ENCODE measurements around the gene TNFAIP8L1.
"Not testable (repeated sequence)": the region's sequence is repeated elsewhere in the genome, so short reads cannot be mapped to it uniquely, and the experiment has no call there.

Gene TNFAIP8L1

GRCh38 chr19:4676955-4677731 lies 37.8 kb downstream of the TNFAIP8L1 start:
- no peak overlapping the region for H3K4me3 ChIP-seq (ENCODE audit: low read depth, low read length)
- TF ChIP-seq CTCF (IDR thresholded peaks at IDR 0.05; ENCODE audit: borderline replicate concordance, insufficient read depth, low read depth, low read length), result peak; percentile 61; the same call in 1 of the 2 replicates

DNA sequence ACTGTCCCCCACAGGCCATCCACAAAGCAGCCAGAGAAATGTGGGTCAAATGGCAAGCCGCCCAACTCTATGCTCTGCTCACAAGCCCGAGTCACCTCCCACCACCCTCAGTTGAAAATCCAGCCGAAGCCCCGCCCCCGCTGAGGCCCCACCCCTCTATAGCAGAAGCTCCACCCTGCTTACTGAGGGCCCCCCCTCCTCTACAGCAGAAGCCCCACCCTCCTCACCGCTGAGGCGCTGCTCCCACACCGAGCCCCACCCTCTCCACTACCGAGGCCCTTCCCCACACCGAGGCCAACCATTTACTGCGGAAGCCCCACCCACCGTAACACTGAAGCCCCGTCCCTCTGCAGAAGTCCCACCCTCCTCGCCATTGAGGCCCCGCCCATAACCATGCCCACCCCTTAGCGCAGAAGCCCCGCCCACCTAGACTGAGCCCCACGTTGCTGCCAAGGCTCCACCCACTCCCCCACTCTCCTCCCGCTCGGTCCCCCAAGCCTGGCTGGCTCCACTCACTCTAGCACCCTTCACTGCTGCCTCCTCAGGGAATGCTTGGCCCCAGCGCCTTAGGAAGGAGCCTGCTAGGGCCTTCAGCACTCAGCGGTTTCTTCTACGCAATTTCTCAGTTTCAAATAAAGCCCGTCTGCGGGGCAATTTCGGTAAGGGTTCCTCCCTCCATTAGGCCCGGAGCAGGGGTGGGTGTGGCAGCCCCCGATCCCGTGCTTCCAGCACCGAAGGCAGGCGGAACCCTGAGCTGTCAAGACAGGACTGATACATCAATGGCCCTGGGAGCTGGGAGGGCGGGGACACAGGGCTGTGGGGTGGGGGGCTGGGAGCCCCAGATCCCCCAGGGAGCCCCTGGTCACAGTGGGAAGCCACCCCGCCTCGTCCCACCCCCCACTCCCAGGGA lies 39.8 kb downstream of the TNFAIP8L1 start:
- H3K4me3 ChIP-seq (ENCODE audit: low read depth, low read length), result no peak overlapping the region
- TF ChIP-seq CTCF (IDR thresholded peaks at IDR 0.05; ENCODE audit: borderline replicate concordance, insufficient read depth, low read depth, low read length), result no peak

GRCh38 chr19:4680021-4680420 lies 40.7 kb downstream of the TNFAIP8L1 start:
- H3K4me3 ChIP-seq (ENCODE audit: low read depth, low read length), result not testable (repeated sequence)

DNA sequence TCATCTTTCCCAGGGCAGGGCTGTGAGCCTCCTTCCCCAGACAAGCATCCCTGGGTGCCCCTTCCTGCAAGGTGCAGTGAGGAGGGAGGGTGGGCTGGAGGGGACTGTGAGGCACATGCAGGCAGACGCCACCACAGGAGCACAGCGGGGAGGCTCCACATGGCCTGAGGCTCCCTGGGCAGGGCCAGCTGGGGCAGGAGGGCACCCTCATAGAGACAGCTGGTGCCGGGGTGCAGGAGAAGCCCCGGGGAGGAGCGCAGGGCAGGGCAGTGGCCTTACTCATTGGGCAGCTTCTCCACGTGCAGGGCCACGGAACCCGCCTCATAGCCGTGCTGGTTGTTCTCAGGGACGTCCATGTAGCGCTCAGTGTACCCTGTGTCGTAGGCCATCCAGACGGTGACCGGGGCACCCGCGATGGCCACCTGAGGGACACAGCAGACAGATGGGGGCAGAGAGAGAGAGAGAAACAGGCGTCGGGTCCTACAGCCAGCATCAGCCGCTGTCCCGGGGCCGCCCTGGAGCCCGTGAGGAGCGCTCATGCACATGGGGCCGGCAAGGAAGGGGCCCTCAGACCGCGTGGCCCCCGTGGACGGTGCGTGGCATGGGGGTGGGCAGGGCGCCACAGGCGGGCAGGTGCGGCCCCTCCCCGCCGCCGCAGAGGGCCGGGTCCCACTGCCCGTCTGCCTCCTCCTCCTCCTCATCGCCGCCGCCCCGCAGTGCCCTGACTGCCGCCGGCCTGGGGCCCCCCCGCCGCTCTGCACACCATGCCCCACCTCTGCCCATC lies 43.3 kb downstream of the TNFAIP8L1 start:
- no peak for TF ChIP-seq CTCF (IDR thresholded peaks at IDR 0.05; ENCODE audit: borderline replicate concordance, insufficient read depth, low read depth, low read length)
- no peak overlapping the region for H3K4me3 ChIP-seq (ENCODE audit: low read depth, low read length)

- TF ChIP-seq CTCF (IDR thresholded peaks at IDR 0.05; ENCODE audit: borderline replicate concordance, insufficient read depth, low read depth, low read length), result no peak
Observed at GRCh38 chr19:4684312-4685095, 45.2 kb downstream of the TNFAIP8L1 start.

GRCh38 chr19:4686700-4687099 lies 47.4 kb downstream of the TNFAIP8L1 start:
- no peak overlapping the region for H3K4me3 ChIP-seq (ENCODE audit: low read depth, low read length)
- TF ChIP-seq CTCF (IDR thresholded peaks at IDR 0.05; ENCODE audit: borderline replicate concordance, insufficient read depth, low read depth, low read length), result no peak

More at GRCh38 chr19:4684312-4685095, 45.2 kb downstream of the TNFAIP8L1 start:
- no peak overlapping the region for H3K4me3 ChIP-seq (ENCODE audit: low read depth, low read length)
